ENCODE measurements around the gene SLAMF8. TPM values are rescaled to one million over a fixed set of nuclear protein-coding genes. Genes with fewer than 3 reads are reported as not detected.

The SLAMF8 gene
- total and polyA plus RNA-seq, 4 donors = 5.2 to 67.0 (median 28.4) TPM

DNA sequence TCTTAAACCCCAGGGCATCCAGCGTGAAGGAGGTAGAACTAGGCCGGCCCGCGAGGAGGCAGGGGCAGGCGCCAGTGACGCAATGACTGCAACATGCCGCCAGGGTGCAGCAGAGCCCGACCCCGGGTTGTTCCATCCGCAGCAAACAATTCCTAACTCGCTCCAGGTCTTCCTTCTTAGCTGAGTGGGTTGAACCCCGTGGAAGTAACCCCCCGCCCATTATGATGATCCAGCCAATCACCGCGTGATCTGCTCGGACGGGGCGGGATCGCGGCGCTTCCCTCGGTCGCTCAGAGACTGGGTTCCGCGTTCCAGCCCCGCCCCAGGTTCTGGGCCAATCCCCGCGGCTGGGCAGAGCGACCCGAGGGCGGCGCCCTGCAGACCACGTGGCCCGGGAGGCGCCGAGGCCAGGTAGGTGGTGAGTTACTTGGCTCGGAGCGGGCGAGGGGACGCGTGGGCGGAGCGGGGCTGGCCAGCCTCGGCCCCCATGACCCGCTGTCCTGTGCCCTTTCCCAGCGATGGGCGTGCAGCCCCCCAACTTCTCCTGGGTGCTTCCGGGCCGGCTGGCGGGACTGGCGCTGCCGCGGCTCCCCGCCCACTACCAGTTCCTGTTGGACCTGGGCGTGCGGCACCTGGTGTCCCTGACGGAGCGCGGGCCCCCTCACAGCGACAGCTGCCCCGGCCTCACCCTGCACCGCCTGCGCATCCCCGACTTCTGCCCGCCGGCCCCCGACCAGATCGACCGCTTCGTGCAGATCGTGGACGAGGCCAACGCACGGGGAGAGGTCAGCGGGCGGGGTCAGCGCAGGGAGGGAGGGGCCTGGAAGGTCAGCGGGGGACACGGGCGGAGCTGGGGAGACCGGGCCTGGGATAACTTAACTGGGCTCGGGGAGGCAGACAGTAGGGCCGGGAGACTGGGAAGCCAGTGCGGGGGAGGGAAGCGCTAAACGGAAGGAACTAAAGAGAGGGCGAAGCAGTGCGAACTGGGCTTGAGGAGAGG, 45.8 kb upstream of the SLAMF8 start, which contains the start of gene DUSP23:
DUSP23 (plus strand) TSS at position 380 of the 1,000 bp plus-strand sequence; CDS start at position 519, 139 bp downstream.
- WGBS, 2 donors = 0 to 1% methylated on average over 88 of the region's 88 CpGs
- peak within 1 kb of the TSS; percentile 63 to 89 for H3K27ac ChIP-seq (ENCODE audit: low read depth in 1 of 2, low read length in 1 of 2)
- DNase-seq (peak; percentile 98 to 99 (median 98)), ATAC-seq (ENCODE audit: insufficient read depth, low FRiP score) (peak; percentile 96)
- H3K36me3 ChIP-seq (ENCODE audit: control insufficient read depth in 4 of 4, insufficient read depth in 4 of 4, low read length in 4 of 4) = no peaks in the 10 kb centered on the region
- H3K4me1 ChIP-seq (ENCODE audit: control insufficient read depth in 5 of 5, insufficient read depth in 5 of 5, low read length in 5 of 5) = peaks cover 0 to 13% (median 5%) of the 10 kb centered on the region in 5 donors
- peak within 1 kb of the TSS; percentile 27 to 45 for H3K9ac ChIP-seq (ENCODE audit: insufficient read depth in 1 of 2, low read length in 2 of 2)
- H3K27me3 ChIP-seq (ENCODE audit: control insufficient read depth in 3 of 3, insufficient read depth in 3 of 3, low read length in 2 of 3) = no peaks in the 10 kb centered on the region
- peak within 1 kb of the TSS; percentile 88 for H3K4me3 ChIP-seq
- H3K9me3 ChIP-seq (ENCODE audit: control insufficient read depth in 4 of 4, insufficient read depth in 3 of 4, low read length in 3 of 4) = peaks cover 0 to 5% (median 0%) of the 10 kb centered on the region in 4 donors
- TF ChIP-seq, protein P1, sequence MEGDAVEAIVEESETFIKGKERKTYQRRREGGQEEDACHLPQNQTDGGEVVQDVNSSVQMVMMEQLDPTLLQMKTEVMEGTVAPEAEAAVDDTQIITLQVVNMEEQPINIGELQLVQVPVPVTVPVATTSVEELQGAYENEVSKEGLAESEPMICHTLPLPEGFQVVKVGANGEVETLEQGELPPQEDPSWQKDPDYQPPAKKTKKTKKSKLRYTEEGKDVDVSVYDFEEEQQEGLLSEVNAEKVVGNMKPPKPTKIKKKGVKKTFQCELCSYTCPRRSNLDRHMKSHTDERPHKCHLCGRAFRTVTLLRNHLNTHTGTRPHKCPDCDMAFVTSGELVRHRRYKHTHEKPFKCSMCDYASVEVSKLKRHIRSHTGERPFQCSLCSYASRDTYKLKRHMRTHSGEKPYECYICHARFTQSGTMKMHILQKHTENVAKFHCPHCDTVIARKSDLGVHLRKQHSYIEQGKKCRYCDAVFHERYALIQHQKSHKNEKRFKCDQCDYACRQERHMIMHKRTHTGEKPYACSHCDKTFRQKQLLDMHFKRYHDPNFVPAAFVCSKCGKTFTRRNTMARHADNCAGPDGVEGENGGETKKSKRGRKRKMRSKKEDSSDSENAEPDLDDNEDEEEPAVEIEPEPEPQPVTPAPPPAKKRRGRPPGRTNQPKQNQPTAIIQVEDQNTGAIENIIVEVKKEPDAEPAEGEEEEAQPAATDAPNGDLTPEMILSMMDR (IDR thresholded peaks at IDR 0.05; ENCODE audit: control extremely low read depth, extremely low read depth) = peak; percentile 90

DNA sequence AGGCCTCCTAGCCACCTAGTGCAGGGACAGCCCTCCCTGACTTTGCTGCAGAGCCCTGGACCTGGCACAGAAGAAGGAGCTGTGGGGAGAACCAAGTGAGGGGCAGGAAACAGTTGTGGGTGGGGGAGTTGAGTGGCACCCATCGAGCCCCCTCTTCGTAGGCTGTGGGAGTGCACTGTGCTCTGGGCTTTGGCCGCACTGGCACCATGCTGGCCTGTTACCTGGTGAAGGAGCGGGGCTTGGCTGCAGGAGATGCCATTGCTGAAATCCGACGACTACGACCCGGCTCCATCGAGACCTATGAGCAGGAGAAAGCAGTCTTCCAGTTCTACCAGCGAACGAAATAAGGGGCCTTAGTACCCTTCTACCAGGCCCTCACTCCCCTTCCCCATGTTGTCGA, 44.7 kb upstream of the SLAMF8 start:
- Histone ChIP-seq H3K27me3 (ENCODE audit: control insufficient read depth in 3 of 3, insufficient read depth in 3 of 3, low read length in 2 of 3) (no peaks in the 10 kb centered on the region), H3K9ac (ENCODE audit: insufficient read depth in 1 of 2, low read length in 2 of 2) (no peak overlapping the region), H3K36me3 (ENCODE audit: control insufficient read depth in 4 of 4, insufficient read depth in 4 of 4, low read length in 4 of 4) (no peaks in the 10 kb centered on the region), H3K27ac (ENCODE audit: low read depth in 1 of 2, low read length in 1 of 2) (peak overlapping the region in 1 of 2 donors; percentile 37), H3K4me1 (ENCODE audit: control insufficient read depth in 5 of 5, insufficient read depth in 5 of 5, low read length in 5 of 5) (peaks cover 0 to 13% (median 5%) of the 10 kb centered on the region in 5 donors), H3K4me3 (peak overlapping the region; percentile 1), H3K9me3 (ENCODE audit: control insufficient read depth in 4 of 4, insufficient read depth in 3 of 4, low read length in 3 of 4) (no peaks in the 10 kb centered on the region)
- no peak for DNase-seq
- WGBS, 2 donors = 94% methylated on average over 12 of the region's 12 CpGs
- ATAC-seq (ENCODE audit: insufficient read depth, low FRiP score) = no peak
- TF ChIP-seq, protein P1 (IDR thresholded peaks at IDR 0.05; ENCODE audit: control extremely low read depth, extremely low read depth) = no peak

DNA sequence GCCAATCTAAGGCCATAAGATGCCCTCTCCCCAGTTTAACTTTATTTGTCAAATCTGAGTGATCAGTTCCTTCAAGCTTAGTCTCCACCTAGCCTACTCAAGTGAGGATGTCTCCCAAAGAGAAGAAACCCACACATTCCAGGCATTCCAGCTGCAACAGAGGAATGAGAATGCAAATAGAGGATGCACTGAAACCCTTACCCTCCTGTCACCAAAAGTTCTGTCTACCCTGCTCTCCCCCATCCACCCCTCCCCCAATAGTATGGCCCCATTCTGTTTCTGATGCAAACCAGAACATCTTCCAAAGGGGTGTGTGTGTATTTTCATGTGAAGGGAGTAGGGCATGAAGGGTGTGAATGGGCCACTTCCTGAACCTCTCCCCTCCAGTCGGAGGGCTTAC, 42.9 kb upstream of the SLAMF8 start:
- Histone ChIP-seq H3K9ac (ENCODE audit: insufficient read depth in 1 of 2, low read length in 2 of 2) (no peak overlapping the region), H3K36me3 (ENCODE audit: control insufficient read depth in 4 of 4, insufficient read depth in 4 of 4, low read length in 4 of 4) (no peaks in the 10 kb centered on the region), H3K9me3 (ENCODE audit: control insufficient read depth in 4 of 4, insufficient read depth in 3 of 4, low read length in 3 of 4) (no peaks in the 10 kb centered on the region), H3K4me1 (ENCODE audit: control insufficient read depth in 5 of 5, insufficient read depth in 5 of 5, low read length in 5 of 5) (peaks cover 0 to 13% (median 5%) of the 10 kb centered on the region in 5 donors), H3K4me3 (no peak overlapping the region), H3K27me3 (ENCODE audit: control insufficient read depth in 3 of 3, insufficient read depth in 3 of 3, low read length in 2 of 3) (no peaks in the 10 kb centered on the region), H3K27ac (ENCODE audit: low read depth in 1 of 2, low read length in 1 of 2) (no peak overlapping the region)
- DNase-seq = no peak
- WGBS, 2 donors = 63 to 100% methylated on average over 1 of the region's 1 CpG
- no peak for ATAC-seq (ENCODE audit: insufficient read depth, low FRiP score)
- TF ChIP-seq, protein P1 (IDR thresholded peaks at IDR 0.05; ENCODE audit: control extremely low read depth, extremely low read depth) = no peak
